Activated CD4-positive, CD25-positive, alpha-beta regulatory T cell treated with anti-CD3 and anti-CD28 coated beads, Interleukin-2, amount 50 U/mL, for 72 hours (primary cell): Measurements from ENCODE around the gene ADPGK.
"Not testable (repeated sequence)": the region's sequence is repeated elsewhere in the genome, so short reads cannot be mapped to it uniquely, and the experiment has no call there.

Experiments used
- DNase-seq: peaks from one replicate; pipeline ENCODE4 v3.0.0; 2021

ADPGK gene

GRCh38 chr15:72783640-72784455 lies at the start of gene ADPGK:
ADPGK (minus strand) TSS chr15:72783758; CDS start chr15:72783691, 67 bp downstream.
- DNase-seq = peak; percentile 96

GRCh38 chr15:72827226-72827625 lies 43.7 kb upstream of the ADPGK start:
- no peak for DNase-seq

- DNase-seq = no peak
These were observed 43.1 kb upstream of the ADPGK start for GRCh38 chr15:72826611-72827010.

GRCh38 chr15:72825829-72826228 lies 42.3 kb upstream of the ADPGK start:
- no peak for DNase-seq

- DNase-seq = no peak
These were observed 41.2 kb upstream of the ADPGK start for GRCh38 chr15:72824781-72825180.

GRCh38 chr15:72824112-72824511 lies 40.6 kb upstream of the ADPGK start:
- no peak for DNase-seq

- DNase-seq = no peak
These were observed 36.7 kb upstream of the ADPGK start for GRCh38 chr15:72820278-72820677.

- DNase-seq = no peak
These were observed 35.1 kb upstream of the ADPGK start for GRCh38 chr15:72818632-72819031.

GRCh38 chr15:72813345-72814004 lies 29.9 kb upstream of the ADPGK start:
- DNase-seq = no peak

GRCh38 chr15:72809329-72809728 lies 25.8 kb upstream of the ADPGK start:
- DNase-seq = no peak

- DNase-seq = not testable (repeated sequence)
These were observed 23.8 kb upstream of the ADPGK start for GRCh38 chr15:72807346-72807745.

- no peak for DNase-seq
These were observed 19.4 kb upstream of the ADPGK start for GRCh38 chr15:72803006-72803405.

- DNase-seq = no peak
These were observed 18.2 kb upstream of the ADPGK start for GRCh38 chr15:72801590-72802325.

- no peak for DNase-seq
These were observed 17.4 kb upstream of the ADPGK start for GRCh38 chr15:72800833-72801481.

GRCh38 chr15:72797834-72798233 lies 14.3 kb upstream of the ADPGK start:
- DNase-seq = no peak

GRCh38 chr15:72797338-72797689 lies 13.8 kb upstream of the ADPGK start:
- no peak for DNase-seq

- DNase-seq = peak; percentile 47
These were observed 13.2 kb upstream of the ADPGK start for GRCh38 chr15:72796515-72797337.

GRCh38 chr15:72796210-72796514 lies 12.6 kb upstream of the ADPGK start:
- no peak for DNase-seq

GRCh38 chr15:72793766-72794660 lies 10.5 kb upstream of the ADPGK start:
- no peak for DNase-seq

- DNase-seq = no peak
These were observed 8.9 kb upstream of the ADPGK start for GRCh38 chr15:72792431-72792830.

GRCh38 chr15:72790302-72790910 lies 6.8 kb upstream of the ADPGK start:
- DNase-seq = no peak
